GM18951 (cell line): ENCODE measurements around the gene RBMY1F.
"Not testable (repeated sequence)": the region's sequence is repeated elsewhere in the genome, so short reads cannot be mapped to it uniquely, and the experiment has no call there.

Experiments
- in situ Hi-C: fragments of 300-500 bp; cut with MboI; formaldehyde crosslinking; loops from one replicate; pipeline ENCODE4 v1.12.0; 2022; ENCODE audit warnings: low sequenced_read_pairs, mixed read lengths, inconsistent platforms; ENCODE audit not compliant: unreplicated experiment

RBMY1F gene

DNA sequence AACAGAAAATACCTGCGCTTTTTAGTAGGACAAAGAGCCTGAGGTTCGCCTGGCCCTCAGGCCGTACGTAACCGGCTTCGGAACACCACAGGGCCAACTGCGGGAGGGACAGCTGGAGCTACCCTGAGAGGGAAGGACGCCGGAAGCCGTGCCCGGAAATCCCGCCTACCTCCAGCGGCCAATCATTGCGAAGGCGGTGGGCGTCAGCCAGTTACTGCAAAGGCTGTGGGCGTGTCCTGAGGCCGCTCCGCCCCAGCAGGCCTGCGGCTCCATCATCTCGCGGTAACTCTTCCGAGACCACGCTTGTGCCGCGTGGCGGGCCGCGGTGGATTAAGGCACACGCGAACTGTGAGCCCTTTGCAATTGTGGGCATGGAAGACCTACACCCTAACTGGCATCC lies at the start of gene RBMY1F:
TSS of gene RBMY1F (minus strand) at position 101 of the 400 bp plus-strand sequence. CDS start 1,954 bp downstream, outside the sequence.
- in situ Hi-C loops: not testable (repeated sequence)

DNA sequence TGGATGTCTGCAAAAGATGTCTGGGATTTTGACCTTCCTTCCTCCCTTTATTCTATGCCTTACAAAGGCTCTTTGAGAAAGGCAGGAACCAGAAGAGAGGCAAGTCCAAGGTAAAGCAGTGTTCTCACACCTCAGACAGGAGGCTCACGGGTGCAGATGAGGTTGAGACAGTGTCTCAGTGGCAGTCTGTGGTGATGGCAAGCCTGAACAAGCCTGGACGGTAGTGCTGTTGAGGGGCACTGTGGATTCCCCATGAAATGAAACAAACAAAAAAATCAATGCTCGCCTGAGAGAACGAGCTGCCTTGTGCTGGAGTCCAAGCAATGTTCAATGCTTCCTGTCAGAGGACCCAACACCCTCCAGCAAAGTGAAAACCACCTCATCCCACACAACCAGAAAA lies 31.6 kb downstream of the RBMY1F start:
- in situ Hi-C loops: not testable (repeated sequence)

GRCh38 chrY:22141011-22141695 lies 41.6 kb downstream of the RBMY1F start:
- in situ Hi-C loops: not testable (repeated sequence)

- in situ Hi-C loops: not testable (repeated sequence)
Observed at GRCh38 chrY:22134719-22135118, 48.0 kb downstream of the RBMY1F start.

DNA sequence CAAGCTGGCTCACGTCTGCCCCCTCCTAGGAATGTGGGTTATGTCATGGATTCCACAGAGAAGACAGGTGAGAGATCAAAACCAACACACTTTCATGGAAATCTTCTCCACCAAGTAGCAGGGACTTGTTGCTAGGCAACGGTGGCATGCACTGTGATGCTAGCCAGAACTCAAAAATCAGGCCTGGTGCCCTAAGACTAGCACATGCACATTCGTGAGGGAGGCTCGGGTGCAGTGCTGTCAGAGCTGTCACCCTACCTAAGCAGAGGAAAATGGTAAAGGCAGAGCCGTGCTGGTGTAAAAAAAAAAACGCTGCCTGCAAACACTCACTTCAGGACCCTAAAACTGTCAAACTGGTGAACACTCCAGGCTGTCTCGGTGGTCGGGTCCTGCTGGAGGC lies 52.2 kb downstream of the RBMY1F start:
- in situ Hi-C loops: not testable (repeated sequence)
